Left cardiac atrium (tissue), 4 donors: Measurements from ENCODE around the gene MEG3. TPM values are rescaled to one million over a fixed set of nuclear protein-coding genes. Genes with fewer than 3 reads are reported as not detected.

ENCODE experiments used
- ATAC-seq, 2 donors: fragments of 200-7000 bp; cut with Tn5 transposase; one replicate each; pipeline ENCODE4 v1.9.1; 2020; ENCODE audit warnings: mild to moderate bottlenecking in 2 of 2, moderate library complexity in 2 of 2
- DNase-seq: peaks from one replicate; pipeline ENCODE4 v3.0.0-alpha.2; 2020
- intact Hi-C, 2 donors: fragments of 100-400 bp; cut with DNase I; formaldehyde crosslinking; loops; one replicate each; pipeline versions ENCODE4 v1.14.1 to v1.15.1; 2022 to 2023
- long read RNA-seq: library from polyadenylated mRNA; unstranded; transcript quantifications from one replicate; pipeline ENCODE4 v2.0.0, GENCODE V29; 2021
- total RNA-seq, 2 donors: library from RNA; stranded (reverse); fragmentation: NEBNext Ultra II Directional; extraction: Animal tissue kit (Norgen Biotek cat#: 25700); gene quantifications; one replicate each; pipeline ENCODE4 v1.2.1, GENCODE V29; 2021
- donor health status: DM: no; HTN: yes; CAD: no.
- donor health status: DM: no; HTN: yes; CAD: no; lungs with severe emphysema.
- donor health status: DM: yes; HTN: yes; CAD: no.
- donor health status: Dilated cardiomyopathy.

MEG3 gene
- total RNA-seq: 10 to 100 TPM; 24.7 to 26.3 TPM
- long read RNA-seq, full-length matches to known transcripts: 8 of 8 reads
- long read RNA-seq, partial matches to known transcripts: 0 of 8 reads
- long read RNA-seq, other reads (novel, unspliced or antisense): 0 of 8 reads

DNA sequence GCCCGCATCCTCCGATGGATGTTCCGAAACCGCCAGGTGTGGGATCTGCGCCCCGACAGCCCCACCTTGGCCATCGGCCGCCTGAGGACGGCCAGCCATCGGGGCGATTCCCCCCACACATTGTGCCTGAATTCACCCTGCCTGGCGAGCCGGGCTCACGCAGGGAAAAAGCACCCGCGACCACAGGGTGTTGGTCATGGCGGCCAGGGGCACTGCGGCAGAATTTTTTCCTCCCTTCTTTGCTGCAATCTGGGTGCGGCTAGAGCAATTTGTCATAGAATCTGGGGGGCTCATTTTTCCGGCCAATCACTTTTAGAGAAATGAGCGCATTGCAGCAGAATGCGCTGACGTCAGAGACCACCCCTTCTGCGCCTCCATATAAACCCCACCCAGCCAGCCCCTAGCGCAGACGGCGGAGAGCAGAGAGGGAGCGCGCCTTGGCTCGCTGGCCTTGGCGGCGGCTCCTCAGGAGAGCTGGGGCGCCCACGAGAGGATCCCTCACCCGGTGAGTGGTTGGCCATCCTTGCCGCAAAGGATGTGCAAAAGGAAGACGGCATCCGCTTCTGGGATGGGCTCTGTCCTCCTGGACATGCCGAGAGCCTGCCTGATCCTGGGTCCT, at the start of gene MEG3:
Gene MEG3 (plus strand): TSS at position 406 of the 619 bp plus-strand sequence.
- intact Hi-C loops: no loop called here
- ATAC-seq (peak; percentile 60 to 63), DNase-seq (peak; percentile 50)

DNA sequence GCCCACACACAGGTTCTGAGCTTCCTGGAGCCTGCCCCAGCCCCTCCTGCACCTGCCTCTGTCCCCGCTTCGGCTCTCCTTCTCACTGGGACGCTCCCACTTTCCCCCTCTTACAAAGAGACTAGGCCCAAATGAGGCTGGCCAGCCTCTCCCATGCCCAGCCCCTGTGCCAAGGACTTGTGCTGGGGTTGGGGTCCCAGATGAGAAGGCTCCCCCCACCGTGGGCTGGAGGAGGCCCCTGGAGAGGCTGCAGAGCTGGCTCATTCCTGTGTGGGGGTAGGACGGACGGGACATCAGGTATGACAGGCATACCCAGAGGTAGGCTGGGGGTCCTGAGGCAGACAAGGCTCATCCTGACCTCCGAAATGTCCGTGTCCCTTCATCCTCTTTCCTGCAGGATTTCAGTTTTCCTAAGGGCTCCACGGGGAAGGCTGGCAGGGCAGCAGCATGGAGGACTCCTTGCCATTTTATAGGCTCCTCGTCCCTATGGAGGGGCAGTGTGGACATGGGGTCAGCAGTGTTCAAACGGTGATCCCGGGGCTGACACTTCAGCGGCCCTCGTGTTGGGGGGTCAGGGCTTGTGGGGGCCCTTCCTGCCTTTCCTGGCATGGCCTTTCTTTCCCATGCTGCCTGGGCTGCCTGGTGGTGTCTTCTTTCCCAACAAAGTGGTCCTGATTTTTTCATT, 49.1 kb upstream of the MEG3 start:
- ATAC-seq (no peak), DNase-seq (no peak)
- intact Hi-C loops: no loop called here

DNA sequence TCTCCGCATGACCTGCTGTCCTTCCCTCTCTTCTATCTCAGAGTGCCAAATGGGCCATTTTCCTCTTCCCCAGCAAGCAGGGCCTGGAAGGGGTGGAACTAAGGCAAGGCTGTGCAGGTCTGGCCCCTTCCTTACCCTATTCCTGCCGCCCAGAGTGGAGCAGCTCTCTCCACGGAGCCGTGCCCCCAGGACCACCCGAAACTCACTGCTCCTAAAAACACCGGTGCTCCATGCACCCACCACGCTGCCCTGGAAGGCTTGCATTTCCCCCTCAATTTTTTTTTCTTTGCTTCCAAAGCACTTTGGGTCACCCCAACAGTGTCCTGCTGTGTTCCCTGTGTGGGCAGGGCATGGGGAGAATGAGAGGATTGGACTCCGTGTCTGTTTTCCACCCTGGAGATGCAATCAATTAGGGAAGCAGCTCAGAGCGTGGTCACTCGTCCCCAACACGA, 48.5 kb upstream of the MEG3 start:
- intact Hi-C loops: no loop called here
- no peak for ATAC-seq
- no peak for DNase-seq

DNA sequence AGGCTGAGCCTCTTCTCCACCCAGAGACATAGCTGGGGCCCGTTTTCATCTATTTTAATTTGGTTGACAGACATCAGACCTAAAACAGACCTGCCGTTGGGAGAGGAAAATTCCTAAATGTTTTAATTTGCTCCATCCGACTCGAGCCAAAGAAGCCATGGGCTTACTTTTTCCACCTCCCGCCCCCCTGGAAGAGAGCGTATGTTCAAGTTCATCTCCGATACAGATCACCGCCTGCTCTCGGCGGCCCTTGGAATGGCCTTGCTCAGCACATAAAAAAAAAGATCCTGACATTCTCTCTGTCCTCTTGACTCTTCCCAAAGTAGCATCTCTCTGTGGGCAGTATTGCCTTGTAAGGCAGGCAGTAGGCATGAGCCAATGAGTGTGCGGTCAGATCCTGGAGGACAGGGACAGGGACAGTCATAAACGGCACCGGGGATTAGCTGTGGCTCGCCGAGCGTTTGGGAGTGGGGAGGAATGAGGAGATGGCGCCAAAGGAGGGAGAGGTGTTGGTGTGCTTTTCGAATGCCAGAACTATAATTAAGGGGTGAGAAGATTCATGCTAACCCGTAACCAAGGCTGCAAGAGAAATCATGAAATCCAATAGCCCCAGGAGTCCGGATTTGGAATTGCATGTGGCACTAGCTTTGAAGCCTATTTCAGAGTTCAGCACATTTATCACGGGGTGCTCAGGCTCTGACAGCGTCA, 47.9 kb upstream of the MEG3 start:
- ATAC-seq (no peak), DNase-seq (no peak)
- intact Hi-C loops: no loop called here

GRCh38 chr14:100778526-100778882, 47.4 kb upstream of the MEG3 start:
- intact Hi-C loops: no loop called here
- no peak for DNase-seq
- ATAC-seq: no peak

GRCh38 chr14:100778951-100779690, 46.8 kb upstream of the MEG3 start:
- ATAC-seq (no peak), DNase-seq (no peak)
- intact Hi-C loops: no loop called here

- DNase-seq (no peak), ATAC-seq (no peak)
- intact Hi-C loops: no loop called here
Observed at GRCh38 chr14:100779691-100780080, 46.2 kb upstream of the MEG3 start.

DNA sequence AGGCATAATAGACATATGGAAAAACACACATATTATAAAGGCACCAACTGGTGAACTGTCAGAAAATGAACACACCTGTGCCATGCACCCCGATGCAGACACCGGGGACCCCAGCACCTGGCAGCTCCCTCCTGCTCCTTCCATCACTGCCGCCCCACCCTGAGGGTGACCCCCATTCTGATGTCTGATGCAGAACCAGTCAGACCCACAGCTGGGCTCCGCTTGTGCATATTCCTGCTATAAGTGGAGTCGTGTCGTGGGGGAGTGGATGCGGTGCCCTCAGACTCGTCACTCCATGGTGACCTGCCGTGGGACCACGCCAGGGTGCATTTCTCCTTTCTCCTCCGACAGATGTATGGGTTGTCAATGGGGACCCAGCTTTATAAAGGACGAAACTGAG, 45.7 kb upstream of the MEG3 start:
- no peak for ATAC-seq
- DNase-seq: no peak
- intact Hi-C loops: no loop called here

DNA sequence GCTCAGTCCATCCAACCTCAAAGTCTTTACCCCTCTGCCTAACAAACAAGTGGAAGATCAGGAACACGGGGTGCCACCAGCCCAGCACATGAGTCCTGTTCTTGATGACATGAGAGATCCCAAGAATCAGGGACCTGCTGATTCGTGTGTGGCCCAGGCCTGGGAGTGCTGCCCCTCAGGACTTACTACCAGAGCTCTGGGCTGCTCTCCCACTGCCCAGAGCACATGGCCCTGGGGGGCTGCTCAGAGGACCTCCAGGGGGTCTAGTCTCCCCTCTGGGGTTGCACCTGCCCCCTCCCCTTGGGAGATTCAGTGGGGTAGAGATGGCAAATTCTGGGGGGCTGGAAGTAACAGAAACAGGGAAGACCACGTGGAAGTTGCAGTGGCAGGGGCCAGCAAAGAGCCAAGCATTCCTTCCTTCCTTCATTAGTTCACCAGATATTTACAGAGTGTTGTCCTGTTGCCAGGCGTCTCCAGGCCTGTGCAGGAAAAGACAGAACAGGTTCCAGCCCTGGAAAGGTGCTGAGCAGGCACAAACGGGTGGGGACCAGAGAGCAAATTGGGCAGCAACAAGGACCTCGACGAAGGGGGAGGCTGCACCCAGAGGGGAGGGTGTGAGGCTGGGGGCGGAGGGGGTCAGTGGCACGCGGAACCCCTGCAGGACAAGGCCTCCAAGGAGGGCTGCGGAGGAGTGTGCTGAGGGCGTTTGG, 45.1 kb upstream of the MEG3 start:
- ATAC-seq: no peak
- DNase-seq: no peak
- intact Hi-C loops: no loop called here

GRCh38 chr14:100781952-100782351, 44.0 kb upstream of the MEG3 start:
- no peak for DNase-seq
- ATAC-seq: no peak
- intact Hi-C loops: no loop called here

- DNase-seq (no peak), ATAC-seq (no peak)
- intact Hi-C loops: no loop called here
Observed at GRCh38 chr14:100782516-100783320, 43.2 kb upstream of the MEG3 start.

DNA sequence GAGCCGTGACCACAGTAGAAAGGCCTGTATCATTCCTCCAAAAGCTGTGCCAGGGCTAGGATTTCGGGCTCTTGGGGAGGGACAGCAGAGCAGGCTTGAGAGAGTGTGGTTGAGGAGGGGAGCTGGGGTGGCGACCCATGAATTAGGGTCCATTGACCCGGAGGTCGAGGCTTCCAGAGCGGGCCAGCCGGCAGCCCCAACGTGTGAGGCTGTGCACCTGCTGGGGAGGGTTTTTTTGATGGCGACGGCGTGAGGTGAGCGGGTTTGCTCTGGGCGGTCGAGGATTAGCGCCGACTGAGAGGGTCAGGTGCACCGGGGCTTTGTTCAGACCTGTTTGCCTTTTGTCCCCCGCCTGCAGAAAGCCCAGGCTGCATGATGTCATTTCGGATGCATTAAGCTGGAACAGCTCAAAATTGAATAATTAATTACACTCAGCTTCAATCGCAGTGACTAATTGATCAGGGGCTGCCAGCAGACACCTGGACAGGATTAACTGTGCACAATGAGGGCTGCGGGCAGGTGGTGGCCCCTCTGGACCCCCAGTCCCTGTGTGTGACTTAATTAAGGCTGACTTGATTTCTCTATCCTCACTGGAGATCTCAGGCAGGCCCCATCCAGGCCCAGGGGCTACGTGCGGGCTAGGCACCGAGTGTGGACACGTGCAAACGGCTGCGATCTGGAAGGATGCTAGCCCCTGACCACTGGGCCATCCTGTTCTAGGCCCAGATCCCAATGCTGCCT, 42.1 kb upstream of the MEG3 start:
- no peak for ATAC-seq
- intact Hi-C loops: no loop called here
- no peak for DNase-seq

DNA sequence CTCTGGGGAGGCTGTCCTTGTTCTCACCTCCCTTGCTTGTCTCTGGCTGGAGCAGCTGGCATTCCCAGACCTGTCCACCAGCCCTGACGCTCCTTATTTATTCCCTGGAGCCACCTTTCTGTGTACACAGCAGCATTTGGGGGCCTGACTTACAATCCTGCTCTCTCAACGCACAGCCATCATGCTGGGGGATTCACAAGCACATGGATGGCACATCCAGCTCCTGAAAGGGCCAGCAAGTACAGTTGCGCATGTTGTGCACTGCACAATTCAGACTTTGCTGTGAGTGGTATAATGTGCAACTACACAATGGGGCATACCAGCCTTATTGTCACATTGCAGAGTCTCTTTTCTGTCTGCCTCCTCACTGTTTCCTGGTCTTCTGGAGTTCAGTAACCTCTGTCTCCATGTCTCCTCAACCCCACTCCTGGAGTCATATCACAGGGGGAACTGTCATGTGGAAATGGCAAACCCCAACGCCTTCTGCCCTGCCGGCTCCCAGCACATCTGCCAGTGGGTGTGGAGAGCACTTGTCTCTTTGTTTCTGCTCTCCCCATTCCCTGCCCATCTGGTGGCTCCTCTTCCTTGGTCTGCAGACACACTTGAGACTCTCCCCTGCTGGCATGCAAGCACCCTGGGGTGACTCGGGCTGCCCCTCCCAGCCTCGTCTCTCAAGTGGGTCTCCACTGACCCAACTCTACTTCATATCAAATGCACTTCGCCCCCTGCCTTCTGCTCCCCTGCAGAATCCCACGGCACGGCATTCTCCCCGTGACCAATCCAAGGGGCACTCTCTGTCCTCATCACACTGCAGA, 41.2 kb upstream of the MEG3 start:
- intact Hi-C loops: no loop called here
- DNase-seq: no peak

GRCh38 chr14:100785338-100785615, 40.6 kb upstream of the MEG3 start:
- DNase-seq: no peak
- ATAC-seq: no peak
- intact Hi-C loops: no loop called here

More for the DNA sequence above, 41.2 kb upstream of the MEG3 start:
- no peak for ATAC-seq

- DNase-seq (no peak), ATAC-seq (no peak)
- intact Hi-C loops: no loop called here
Observed at GRCh38 chr14:100785626-100786025, 40.3 kb upstream of the MEG3 start.

- intact Hi-C loops: no loop called here
- DNase-seq: no peak
- no peak for ATAC-seq
Observed at GRCh38 chr14:100786131-100786530, 39.8 kb upstream of the MEG3 start.

- ATAC-seq: no peak
- DNase-seq: no peak
- intact Hi-C loops: no loop called here
Observed at GRCh38 chr14:100786576-100787219, 39.2 kb upstream of the MEG3 start.
